Testis (tissue), 5 donors: ENCODE measurements around the gene CACNA1S. TPM values are rescaled to one million over a fixed set of nuclear protein-coding genes. Genes with fewer than 3 reads are reported as not detected.

Experiments
- DNase-seq: peaks from one replicate; pipeline ENCODE4 v3.0.0-alpha.2; 2019
- H3K27ac ChIP-seq, 2 donors: fragments of 200-600 bp; sonication (generic); one replicate each; pipeline ENCODE4 v1.5.1; 2019
- H3K27me3 ChIP-seq: fragments of 200-600 bp; sonication (generic); one replicate; pipeline ENCODE4 v1.5.1; 2019
- H3K36me3 ChIP-seq: fragments of 200-600 bp; sonication (generic); one replicate; pipeline ENCODE4 v1.5.1; 2017; ENCODE audit warnings: low read depth; ENCODE audit errors: missing control alignments
- H3K4me1 ChIP-seq: fragments of 200-600 bp; sonication (generic); one replicate; pipeline ENCODE4 v1.5.1; 2019
- H3K4me3 ChIP-seq, 2 donors: fragments of 200-600 bp; sonication (generic); one replicate each; pipeline ENCODE4 v1.5.1; 2017 to 2019
- H3K9me3 ChIP-seq: fragments of 200-600 bp; sonication (generic); one replicate; pipeline ENCODE4 v1.5.1; 2017
- POLR2A ChIP-seq: fragments of 450-650 bp; IDR thresholded peaks from one replicate; pipeline ENCODE4 v1.6.1; 2017; ENCODE audit warnings: antibody characterized with exemption, mild to moderate bottlenecking, moderate library complexity
- whole genome bisulfite sequencing, 2 donors: methylation state at CpG; one replicate each; pipeline ENCODE4 v1.1.5; 2018; 5-methylcytosine and 5-hydroxymethylcytosine counted together
- intact Hi-C: fragments of 100-400 bp; cut with DNase I; formaldehyde crosslinking; loops from one replicate; pipeline ENCODE4 v1.15.1; 2023; ENCODE audit warnings: low total_unique reads
- long read RNA-seq, 2 donors: transcript quantifications; one replicate each; lab custom pipeline, GENCODE V29; 2026
- polyA plus RNA-seq: library from polyadenylated mRNA; stranded (reverse); fragments of 350-450 nt; fragmentation: Illumina TruSeq; extraction: RNeasy Lipid Tissue Mini Kit (QIAGEN cat#74804); gene quantifications from one replicate; pipeline ENCODE4 v1.2.3, GENCODE V29; 2014; ENCODE audit warnings: low read depth, low replicate concordance; ENCODE audit not compliant: insufficient read depth
- total RNA-seq, 2 donors: library from RNA; depleted of rRNA; stranded (reverse); fragments of >200 nt; gene quantifications; one replicate each; pipeline ENCODE4 v1.2.3, GENCODE V29; 2016
- TF ChIP-seq, protein P1 (sequence below), 3 experiments: fragments of 450-650 bp in 2 of 3; fragments of 200-600 bp in 1 of 3; sonication (generic) in 1 of 3; IDR thresholded peaks; one replicate each; pipeline ENCODE4 v1.5.1; 2016 to 2019; ENCODE audit warnings: antibody characterized with exemption in 3 of 3, mild to moderate bottlenecking in 2 of 3, moderate library complexity in 1 of 3

The CACNA1S gene
- under 1 TPM; 0.08 to 0.12 TPM for total RNA-seq
- polyA plus RNA-seq, result 0.87 TPM
- long read RNA-seq, donor 1, result 0 reads
- long read RNA-seq, donor 2, result 0 reads

DNA sequence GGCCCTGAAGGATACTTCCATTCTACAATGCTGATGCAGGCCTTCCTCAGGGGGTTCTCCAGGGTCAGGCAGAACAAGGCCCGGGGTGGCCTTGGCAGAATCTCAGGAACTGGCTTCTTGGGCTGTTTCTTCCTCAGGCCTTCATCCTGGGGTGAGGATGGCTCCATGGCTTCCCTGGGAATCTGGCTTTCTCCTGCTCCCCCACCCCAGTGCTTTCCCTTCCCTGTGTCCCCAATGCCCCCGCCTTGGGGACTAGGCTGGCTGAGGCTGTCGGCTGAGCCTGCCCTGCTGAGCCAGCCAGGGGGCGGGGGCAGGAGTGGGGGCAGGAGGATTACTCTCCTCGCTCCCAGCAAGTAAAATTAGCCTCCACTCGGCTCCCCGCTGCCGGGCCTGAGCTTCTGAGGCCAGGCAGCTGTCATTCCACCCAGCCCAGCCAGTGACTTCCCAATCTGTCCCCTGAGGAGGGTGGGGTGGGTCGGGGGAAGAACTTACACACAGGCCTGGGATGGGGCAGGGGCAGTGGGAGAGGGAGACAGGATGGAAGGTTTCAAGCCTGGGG is at the start of gene CACNA1S:
Gene CACNA1S (minus strand): TSS at position 254 of the 559 bp plus-strand sequence. CDS start 87 bp downstream, at position 167.
- no peaks in the 10 kb centered on the region for H3K36me3 ChIP-seq
- no peak within 1 kb of the TSS for H3K4me3 ChIP-seq
- intact Hi-C loops, result loop anchor here (10.0 kb wide), 1 partner anchor 137 kb away; no protein-coding TSS in a partner anchor
- no peak within 1 kb of the TSS for H3K27ac ChIP-seq
- no peaks in the 10 kb centered on the region for H3K9me3 ChIP-seq
- WGBS, 2 donors, result 73 to 88% methylated on average over 8 to 9 of the region's 9 CpGs
- DNase-seq, result no peak
- H3K4me1 ChIP-seq, result no peaks in the 10 kb centered on the region
- no peaks in the 10 kb centered on the region for H3K27me3 ChIP-seq
- no peak for TF ChIP-seq POLR2A
- TF ChIP-seq, protein P1, sequence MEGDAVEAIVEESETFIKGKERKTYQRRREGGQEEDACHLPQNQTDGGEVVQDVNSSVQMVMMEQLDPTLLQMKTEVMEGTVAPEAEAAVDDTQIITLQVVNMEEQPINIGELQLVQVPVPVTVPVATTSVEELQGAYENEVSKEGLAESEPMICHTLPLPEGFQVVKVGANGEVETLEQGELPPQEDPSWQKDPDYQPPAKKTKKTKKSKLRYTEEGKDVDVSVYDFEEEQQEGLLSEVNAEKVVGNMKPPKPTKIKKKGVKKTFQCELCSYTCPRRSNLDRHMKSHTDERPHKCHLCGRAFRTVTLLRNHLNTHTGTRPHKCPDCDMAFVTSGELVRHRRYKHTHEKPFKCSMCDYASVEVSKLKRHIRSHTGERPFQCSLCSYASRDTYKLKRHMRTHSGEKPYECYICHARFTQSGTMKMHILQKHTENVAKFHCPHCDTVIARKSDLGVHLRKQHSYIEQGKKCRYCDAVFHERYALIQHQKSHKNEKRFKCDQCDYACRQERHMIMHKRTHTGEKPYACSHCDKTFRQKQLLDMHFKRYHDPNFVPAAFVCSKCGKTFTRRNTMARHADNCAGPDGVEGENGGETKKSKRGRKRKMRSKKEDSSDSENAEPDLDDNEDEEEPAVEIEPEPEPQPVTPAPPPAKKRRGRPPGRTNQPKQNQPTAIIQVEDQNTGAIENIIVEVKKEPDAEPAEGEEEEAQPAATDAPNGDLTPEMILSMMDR (IDR thresholded peaks at IDR 0.05), result no peak

DNA sequence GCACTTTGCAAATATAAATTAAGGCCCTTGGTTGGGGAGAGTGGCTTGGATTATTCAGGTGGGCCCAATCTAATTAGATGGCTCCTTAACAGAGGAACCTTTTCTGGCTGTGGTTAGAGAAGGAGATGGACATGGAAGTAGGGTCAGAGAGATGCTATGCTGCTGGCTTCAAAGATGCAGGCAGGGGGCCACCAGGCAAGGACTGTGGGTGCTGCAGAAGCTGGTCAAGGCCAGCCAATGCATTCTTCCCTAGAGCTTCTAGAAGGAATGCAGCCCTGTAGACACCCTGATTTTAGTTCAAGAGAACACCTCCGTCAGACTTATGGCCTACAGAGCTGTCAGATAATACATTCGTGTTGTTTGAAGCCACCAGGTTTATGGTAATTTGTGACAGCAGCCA is 45.7 kb upstream of the CACNA1S start:
- TF ChIP-seq POLR2A, result no peak
- TF ChIP-seq, protein P1 (IDR thresholded peaks at IDR 0.05), result no peak
- 75 to 90% methylated on average over 2 of the region's 2 CpGs for WGBS, 2 donors
- H3K4me1 ChIP-seq, result peaks cover 12% of the 10 kb centered on the region

GRCh38 chr1:201156819-201157218 is 44.6 kb upstream of the CACNA1S start:
- DNase-seq, result no peak
- no peak overlapping the region for H3K4me3 ChIP-seq
- no peaks in the 10 kb centered on the region for H3K9me3 ChIP-seq
- TF ChIP-seq, protein P1 (IDR thresholded peaks at IDR 0.05), result no peak
- no peak for TF ChIP-seq POLR2A
- intact Hi-C loops, result no loop called here
- H3K4me1 ChIP-seq, result peaks cover 16% of the 10 kb centered on the region
- no peaks in the 10 kb centered on the region for H3K27me3 ChIP-seq
- no peak overlapping the region for H3K27ac ChIP-seq
- H3K36me3 ChIP-seq, result no peaks in the 10 kb centered on the region

More for the DNA sequence above, 45.7 kb upstream of the CACNA1S start:
- Histone ChIP-seq H3K27ac (no peak overlapping the region), H3K36me3 (no peaks in the 10 kb centered on the region), H3K4me3 (no peak overlapping the region), H3K27me3 (no peaks in the 10 kb centered on the region), H3K9me3 (no peaks in the 10 kb centered on the region)
- DNase-seq, result no peak
- intact Hi-C loops, result no loop called here

DNA sequence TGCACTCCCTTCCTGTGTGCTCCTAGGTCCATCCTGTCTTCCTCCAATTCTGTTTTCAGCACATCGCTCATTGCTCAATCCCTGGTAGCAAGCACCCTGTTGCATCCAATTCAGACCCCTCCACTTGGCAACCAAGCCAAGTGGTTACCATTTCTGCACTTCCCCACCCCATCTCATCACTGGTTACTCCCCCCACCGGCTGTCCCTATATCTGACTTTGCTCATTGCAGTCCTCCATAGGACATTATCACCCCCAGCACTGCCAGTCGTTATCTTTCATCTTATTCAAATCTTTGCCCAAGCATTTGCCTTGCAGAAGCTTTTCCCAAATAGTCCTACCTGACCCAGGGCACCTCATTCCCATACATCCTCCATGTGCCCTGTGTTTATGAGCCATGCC is 44.1 kb upstream of the CACNA1S start:
- Histone ChIP-seq H3K4me3 (no peak overlapping the region), H3K4me1 (peaks cover 16% of the 10 kb centered on the region), H3K27ac (no peak overlapping the region), H3K9me3 (no peaks in the 10 kb centered on the region), H3K36me3 (no peaks in the 10 kb centered on the region), H3K27me3 (no peaks in the 10 kb centered on the region)
- no peak for TF ChIP-seq POLR2A
- TF ChIP-seq, protein P1 (IDR thresholded peaks at IDR 0.05), result no peak
- intact Hi-C loops, result no loop called here
- 90 to 94% methylated on average over 3 of the region's 3 CpGs for WGBS, 2 donors
- DNase-seq, result no peak

DNA sequence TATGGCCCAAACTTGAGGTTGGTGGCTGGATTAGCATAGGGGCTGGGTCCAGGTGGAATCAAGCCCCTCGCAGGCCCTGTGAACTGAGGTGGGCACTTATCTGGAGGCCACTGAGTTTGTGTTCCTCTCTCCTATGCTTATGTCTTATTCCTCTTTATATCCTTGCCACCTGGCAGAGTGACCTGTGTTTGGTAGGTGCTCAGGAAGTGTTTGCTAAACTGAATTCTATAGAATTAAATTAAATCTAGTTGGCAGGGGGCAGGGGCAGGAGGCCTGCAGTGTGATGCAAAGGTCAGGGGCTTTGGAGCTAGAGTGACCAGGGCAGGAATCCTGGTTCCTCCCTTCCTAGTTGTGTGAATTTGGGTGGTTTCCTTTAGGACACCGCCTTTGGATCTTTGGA is 43.1 kb upstream of the CACNA1S start:
- DNase-seq, result no peak
- intact Hi-C loops, result no loop called here
- Histone ChIP-seq H3K9me3 (no peaks in the 10 kb centered on the region), H3K4me1 (peaks cover 16% of the 10 kb centered on the region), H3K4me3 (no peak overlapping the region), H3K27me3 (no peaks in the 10 kb centered on the region), H3K27ac (no peak overlapping the region), H3K36me3 (no peaks in the 10 kb centered on the region)
- 72 to 80% methylated on average over 2 of the region's 2 CpGs for WGBS, 2 donors
- TF ChIP-seq, protein P1 (IDR thresholded peaks at IDR 0.05), result no peak
- TF ChIP-seq POLR2A, result no peak
